Transverse colon (tissue), 4 donors: Measurements from ENCODE around the gene NOC2L. TPM values are rescaled to one million over a fixed set of nuclear protein-coding genes. Genes with fewer than 3 reads are reported as not detected.

Experiments used
- DNase-seq: peaks from one replicate; pipeline ENCODE4 v3.0.0-alpha.2; 2019
- H3K27ac ChIP-seq, 4 donors: fragments of 200-600 bp; sonication (generic); 2 replicates each; pipeline ENCODE4 v1.5.1; 2016 to 2018; ENCODE audit warnings: inconsistent platforms in 4 of 4
- H3K27me3 ChIP-seq: fragments of 200-600 bp; sonication (generic); 2 replicates; pipeline ENCODE4 v1.5.1; 2017; ENCODE audit warnings: inconsistent platforms
- H3K36me3 ChIP-seq, 4 donors: fragments of 200-600 bp; sonication (generic); 2 replicates each; pipeline ENCODE4 v1.5.1; 2017 to 2019; ENCODE audit warnings: inconsistent platforms in 4 of 4
- H3K4me1 ChIP-seq, 4 donors: fragments of 200-600 bp; sonication (generic); 2 replicates each; pipeline ENCODE4 v1.5.1; 2017 to 2020; ENCODE audit warnings: inconsistent platforms in 4 of 4
- H3K4me3 ChIP-seq, 4 donors: fragments of 200-600 bp; sonication (generic); 1 replicate in 1 of 4; 2 replicates in 3 of 4; pipeline versions ENCODE4 v1.5.1 to v1.6.1; 2017 to 2019; ENCODE audit warnings: inconsistent platforms in 4 of 4
- H3K9me3 ChIP-seq, 2 donors: fragments of 200-600 bp; sonication (generic); 2 replicates each; pipeline ENCODE4 v1.5.1; 2017 to 2019; ENCODE audit warnings: inconsistent platforms in 2 of 2
- EP300 ChIP-seq: sonication (generic); formaldehyde crosslinking; IDR thresholded peaks from one replicate; pipeline ENCODE4 v1.6.1; 2017; ENCODE audit warnings: antibody characterized with exemption, low read depth
- POLR2A ChIP-seq: fragments of 450-650 bp; IDR thresholded peaks from one replicate; pipeline ENCODE4 v1.6.1; 2016; ENCODE audit warnings: antibody characterized with exemption, mild to moderate bottlenecking, moderate library complexity
- POLR2AphosphoS5 ChIP-seq, 3 donors: sonication (generic); formaldehyde crosslinking; IDR thresholded peaks; one replicate each; pipeline ENCODE4 v1.6.1; 2016; ENCODE audit warnings: antibody characterized with exemption in 3 of 3
- WGBS, 2 donors: methylation state at CpG; one replicate each; pipeline ENCODE4 v1.1.5; 2018; ENCODE audit warnings: low coverage in 1 of 2; 5-methylcytosine and 5-hydroxymethylcytosine counted together
- in situ Hi-C, 4 donors: fragments of 200-750 bp; cut with MboI; loops; one replicate each; pipeline versions ENCODE4 v1.15.0 to v1.15.1; 2017; ENCODE audit warnings: low sequenced_read_pairs in 3 of 4, low pct_ligation_motif_present in 1 of 4, low pct_unique_long_range_greater_than_20kb in 1 of 4
- intact Hi-C: fragments of 100-400 bp; cut with DNase I; formaldehyde crosslinking; loops from one replicate; pipeline ENCODE4 v1.15.1; 2023; ENCODE audit warnings: low total_unique reads
- total RNA-seq, 4 donors: library from RNA; depleted of rRNA; stranded (reverse); fragments of >200 nt; gene quantifications; one replicate each; pipeline ENCODE4 v1.1.0, GENCODE V29; 2016
- TF ChIP-seq, protein P1 (sequence below), 5 experiments: fragments of 200-600 bp in 3 of 5; fragments of 450-650 bp in 2 of 5; sonication (generic) in 3 of 5; IDR thresholded peaks; 1 replicate in 2 of 5; 2 replicates in 3 of 5; pipeline ENCODE4 v1.5.1; 2016 to 2017; ENCODE audit warnings: antibody characterized with exemption in 5 of 5, inconsistent platforms in 3 of 5, mild to moderate bottlenecking in 2 of 5, moderate library complexity in 1 of 5

The NOC2L gene
- total RNA-seq, 4 donors from 2014 or later, result 17.6 to 50.4 (median 31.6) TPM

DNA sequence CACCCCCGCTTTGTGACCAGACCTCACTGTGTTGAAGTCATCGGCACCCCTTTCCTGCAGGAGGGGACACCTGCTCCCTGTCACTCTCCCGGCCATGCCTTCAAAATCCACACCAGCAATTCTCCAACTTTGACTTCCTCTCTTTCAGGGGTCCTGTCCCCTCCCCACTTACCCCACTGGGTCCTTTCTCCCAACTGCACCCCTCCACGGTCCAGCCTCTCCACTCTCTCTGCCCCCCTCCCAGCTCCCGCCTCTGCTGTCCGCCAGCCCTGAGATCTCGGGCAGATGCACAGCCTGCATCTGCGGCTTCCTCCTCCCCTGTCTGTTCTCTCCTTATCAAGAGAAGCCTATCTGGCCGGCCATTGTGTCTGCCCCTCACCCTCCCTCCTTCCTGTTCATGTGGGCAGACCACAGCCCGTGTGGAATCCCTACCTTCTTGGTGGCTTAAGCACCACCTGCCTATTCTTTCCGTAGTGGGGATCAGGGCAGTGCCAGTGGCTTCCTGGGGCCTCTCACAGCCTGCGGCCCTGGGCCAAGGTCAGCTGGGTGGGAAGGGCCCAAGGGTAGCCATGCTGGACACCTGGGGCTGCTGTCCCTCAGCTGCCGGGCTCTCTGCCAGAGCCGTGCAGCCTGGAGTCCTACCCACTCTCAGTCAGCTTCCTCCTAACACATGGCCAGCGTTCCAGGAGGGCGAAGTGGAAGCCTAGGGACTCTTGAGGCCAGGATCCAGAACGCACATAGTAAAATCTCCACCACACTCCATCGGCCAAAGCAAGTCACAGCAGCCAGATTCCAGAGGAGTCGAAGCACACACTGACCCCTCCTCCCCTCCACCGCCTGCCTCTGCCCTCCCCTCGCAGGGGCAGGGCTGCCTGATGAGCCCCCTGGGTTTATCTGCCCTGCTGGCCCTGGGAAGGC lies 46.0 kb upstream of the NOC2L start:
- Histone ChIP-seq H3K4me1 (peaks cover 19 to 44% (median 39%) of the 10 kb centered on the region in 4 donors), H3K27ac (peak overlapping the region in 3 of 4 donors; percentile 57 to 68 (median 62)), H3K4me3 (peak overlapping the region in 1 of 4 donors; percentile 5), H3K36me3 (no peaks in the 10 kb centered on the region), H3K27me3 (peaks cover 26% of the 10 kb centered on the region), H3K9me3 (no peaks in the 10 kb centered on the region)
- intact Hi-C loops (no loop called here), in situ Hi-C loops (no loop called here)
- TF ChIP-seq, protein P1, sequence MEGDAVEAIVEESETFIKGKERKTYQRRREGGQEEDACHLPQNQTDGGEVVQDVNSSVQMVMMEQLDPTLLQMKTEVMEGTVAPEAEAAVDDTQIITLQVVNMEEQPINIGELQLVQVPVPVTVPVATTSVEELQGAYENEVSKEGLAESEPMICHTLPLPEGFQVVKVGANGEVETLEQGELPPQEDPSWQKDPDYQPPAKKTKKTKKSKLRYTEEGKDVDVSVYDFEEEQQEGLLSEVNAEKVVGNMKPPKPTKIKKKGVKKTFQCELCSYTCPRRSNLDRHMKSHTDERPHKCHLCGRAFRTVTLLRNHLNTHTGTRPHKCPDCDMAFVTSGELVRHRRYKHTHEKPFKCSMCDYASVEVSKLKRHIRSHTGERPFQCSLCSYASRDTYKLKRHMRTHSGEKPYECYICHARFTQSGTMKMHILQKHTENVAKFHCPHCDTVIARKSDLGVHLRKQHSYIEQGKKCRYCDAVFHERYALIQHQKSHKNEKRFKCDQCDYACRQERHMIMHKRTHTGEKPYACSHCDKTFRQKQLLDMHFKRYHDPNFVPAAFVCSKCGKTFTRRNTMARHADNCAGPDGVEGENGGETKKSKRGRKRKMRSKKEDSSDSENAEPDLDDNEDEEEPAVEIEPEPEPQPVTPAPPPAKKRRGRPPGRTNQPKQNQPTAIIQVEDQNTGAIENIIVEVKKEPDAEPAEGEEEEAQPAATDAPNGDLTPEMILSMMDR (IDR thresholded peaks at IDR 0.05), result no peak
- TF ChIP-seq POLR2A (no peak), POLR2AphosphoS5 (IDR thresholded peaks at IDR 0.05) (no peak), EP300 (no peak)
- 27 to 30% methylated on average over 4 to 14 of the region's 21 CpGs for WGBS, 2 donors
- DNase-seq, result peak; percentile 36

DNA sequence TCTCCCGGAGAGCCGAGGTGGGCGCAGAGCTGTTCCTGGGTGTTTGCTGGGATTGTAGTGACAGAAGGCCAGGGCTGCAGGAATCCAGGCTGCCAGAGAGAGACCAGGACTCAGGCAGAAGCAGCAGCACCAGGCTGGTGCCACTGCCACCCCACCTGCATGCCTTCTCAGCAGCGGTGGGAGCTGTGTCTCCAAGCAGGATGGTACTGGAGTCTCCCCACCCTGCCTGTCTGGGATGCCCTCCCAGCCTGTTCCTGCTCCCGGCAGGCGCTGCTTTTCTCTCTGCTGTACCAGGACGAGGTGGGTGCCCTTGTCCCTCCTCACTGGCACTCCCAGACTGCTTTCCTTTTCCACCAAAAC lies 45.3 kb upstream of the NOC2L start:
- DNase-seq, result no peak
- intact Hi-C loops (no loop called here), in situ Hi-C loops (no loop called here)
- Histone ChIP-seq H3K4me3 (no peak overlapping the region), H3K27ac (no peak overlapping the region), H3K9me3 (no peaks in the 10 kb centered on the region), H3K36me3 (no peaks in the 10 kb centered on the region), H3K4me1 (peaks cover 22 to 47% (median 43%) of the 10 kb centered on the region in 4 donors), H3K27me3 (peaks cover 31% of the 10 kb centered on the region)
- WGBS, 2 donors, result 68% methylated on average over 7 of the region's 7 CpGs; no CpG with 5 or more reads in 1 of the 2 donors
- TF ChIP-seq POLR2AphosphoS5 (IDR thresholded peaks at IDR 0.05) (no peak), EP300 (no peak), POLR2A (no peak)
- TF ChIP-seq, protein P1 (IDR thresholded peaks at IDR 0.05), result no peak

DNA sequence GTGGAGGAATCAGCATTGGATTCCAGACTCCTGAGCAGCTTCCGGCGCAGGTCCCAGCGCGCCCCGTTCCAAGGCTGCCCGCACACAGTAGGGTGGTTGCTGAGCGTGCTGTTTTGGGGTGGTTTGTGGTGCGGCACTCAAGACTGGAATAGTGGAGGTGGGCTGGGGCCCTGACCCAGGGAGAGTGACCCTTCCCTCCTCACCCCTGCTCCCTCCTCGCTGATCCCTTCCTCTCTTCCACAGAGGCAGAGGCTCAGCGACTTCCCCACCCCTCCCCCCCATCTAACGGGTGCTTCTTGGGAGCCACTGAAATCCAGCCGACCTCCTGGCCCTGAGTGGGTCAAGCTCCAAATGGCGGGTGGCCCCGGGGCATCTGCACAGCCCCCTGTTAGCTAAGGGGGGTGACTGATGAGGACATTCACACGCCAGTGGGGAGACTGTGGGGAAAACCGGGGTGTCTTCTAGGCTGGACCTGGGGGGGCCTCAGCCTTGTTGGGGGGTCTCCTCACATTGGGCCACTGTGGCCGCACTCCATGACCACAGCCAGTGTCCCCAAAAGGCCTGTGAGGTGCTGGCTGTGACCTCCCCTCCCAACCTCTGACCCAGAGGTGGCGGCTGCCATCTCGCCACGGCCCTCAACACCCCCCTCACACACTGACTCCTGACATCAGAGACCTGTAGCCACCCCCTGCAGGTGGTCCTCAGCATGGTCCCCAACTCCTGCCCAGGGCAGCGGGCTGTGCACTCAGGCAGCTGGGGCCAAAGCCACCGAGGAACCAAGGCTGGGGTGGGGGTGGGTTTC lies 44.8 kb upstream of the NOC2L start:
- TF ChIP-seq, protein P1 (IDR thresholded peaks at IDR 0.05), result no peak
- TF ChIP-seq POLR2A (no peak), POLR2AphosphoS5 (IDR thresholded peaks at IDR 0.05) (no peak), EP300 (no peak)
- intact Hi-C loops, result no loop called here
- Histone ChIP-seq H3K4me3 (no peak overlapping the region), H3K36me3 (no peaks in the 10 kb centered on the region), H3K27ac (no peak overlapping the region), H3K4me1 (peaks cover 25 to 53% (median 48%) of the 10 kb centered on the region in 4 donors), H3K9me3 (no peaks in the 10 kb centered on the region), H3K27me3 (peaks cover 37% of the 10 kb centered on the region)
- WGBS, 2 donors, result 86% methylated on average over 17 of the region's 22 CpGs; no CpG with 5 or more reads in 1 of the 2 donors
- in situ Hi-C loops, result no loop called here
- DNase-seq, result no peak
